Measurements from ENCODE around the gene PURA.
"Not testable (repeated sequence)": the region's sequence is repeated elsewhere in the genome, so short reads cannot be mapped to it uniquely, and the experiment has no call there.

Gene PURA

DNA sequence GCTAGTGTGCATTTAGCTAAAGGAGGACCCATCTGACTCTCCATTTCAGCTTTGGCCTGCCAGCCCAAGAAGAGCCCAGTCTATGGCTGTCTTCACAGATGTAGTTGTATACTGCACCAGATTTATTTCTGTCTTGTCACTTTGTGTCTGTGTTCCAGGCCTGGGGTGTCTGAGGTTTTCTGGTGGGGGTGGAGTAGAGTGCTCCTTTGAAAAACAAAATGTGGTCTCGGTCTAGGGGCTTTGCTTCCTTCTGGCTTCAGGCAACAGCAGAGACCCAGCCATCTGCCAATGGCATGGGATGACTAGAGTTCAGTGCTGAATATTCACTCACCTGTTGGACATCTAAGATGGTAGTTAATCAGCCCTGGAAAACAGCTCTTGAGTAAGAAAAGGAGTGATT, 22.7 kb downstream of the PURA start:
- DNase-seq, result no peak

DNA sequence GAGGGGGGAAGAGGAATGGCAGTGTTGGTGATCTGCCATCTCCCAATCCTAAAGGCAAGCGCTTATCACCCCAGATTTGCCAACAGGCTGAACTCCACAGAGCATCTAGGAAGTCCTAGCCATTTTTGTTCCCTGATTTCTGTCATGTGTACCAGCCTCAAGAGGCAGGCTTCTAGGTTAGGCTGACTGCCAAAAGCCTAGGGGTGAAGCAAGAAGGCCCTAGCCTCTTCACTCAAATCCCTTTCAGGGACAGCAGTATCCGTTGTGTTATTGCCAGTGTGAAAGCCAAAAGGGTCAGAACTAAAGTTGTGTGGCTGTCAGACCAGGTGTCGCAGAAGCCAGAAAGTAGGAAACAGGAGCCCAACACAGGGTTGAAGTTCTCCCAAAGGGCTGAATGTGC, 26.5 kb downstream of the PURA start:
- DNase-seq, result no peak

DNA sequence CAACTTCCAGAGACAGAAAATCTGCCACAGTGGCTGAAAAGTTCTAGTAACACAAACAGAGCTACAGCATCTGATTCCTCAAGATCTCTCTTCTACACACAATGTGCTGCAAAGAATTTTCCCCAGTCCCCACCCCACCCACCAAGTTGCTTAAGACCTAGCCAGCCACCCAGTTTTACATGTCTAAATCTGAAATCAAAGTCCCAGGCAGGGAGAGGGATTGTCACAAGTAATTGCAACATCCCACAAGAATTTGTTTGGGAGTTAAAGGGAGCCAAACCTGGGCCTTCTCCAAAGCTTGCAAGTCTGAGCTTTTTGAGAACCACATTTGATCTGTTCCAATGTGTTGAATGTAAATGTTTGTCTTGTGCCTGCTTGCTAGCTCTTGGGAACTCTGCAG, 27.3 kb downstream of the PURA start:
- no peak for DNase-seq

DNA sequence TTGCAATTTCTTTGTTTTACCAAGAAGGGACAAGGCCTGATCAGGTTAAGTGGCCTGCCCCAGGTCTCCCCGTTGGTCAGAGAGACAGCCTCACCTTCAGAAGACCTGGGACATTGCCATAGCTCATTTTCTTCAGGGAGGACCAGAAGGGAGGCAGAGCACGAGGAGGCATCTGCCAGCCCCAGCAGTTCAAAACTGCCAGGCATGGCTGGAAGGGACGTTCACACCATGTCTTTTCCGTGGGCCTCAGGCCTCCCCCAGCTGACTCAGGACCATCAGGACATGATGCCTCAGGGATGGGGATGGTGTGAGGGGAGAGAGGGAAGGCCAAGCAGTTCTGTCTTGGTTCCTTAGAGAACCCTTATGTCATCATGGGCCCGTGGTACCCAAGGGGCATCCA, 28.3 kb downstream of the PURA start:
- no peak for DNase-seq

DNA sequence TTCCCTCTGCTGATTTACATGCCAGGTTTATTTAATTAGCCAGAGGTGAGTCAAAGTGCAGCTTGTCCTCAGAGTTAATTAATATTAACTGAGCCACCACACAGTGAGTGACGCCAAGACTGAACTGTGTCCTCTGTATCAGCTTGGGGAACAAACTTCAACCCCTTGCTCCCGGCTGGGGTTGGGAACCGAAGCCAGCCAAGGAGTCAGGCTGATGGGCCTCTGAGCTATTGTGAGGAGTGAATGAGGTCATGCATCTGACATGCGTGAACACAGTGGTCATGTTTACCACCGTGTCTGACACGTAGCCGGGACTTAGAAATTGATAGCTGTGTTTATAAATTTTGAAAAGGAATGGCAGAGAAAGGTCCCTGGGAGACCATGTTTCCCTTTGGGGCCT, 28.9 kb downstream of the PURA start:
- no peak for DNase-seq

DNA sequence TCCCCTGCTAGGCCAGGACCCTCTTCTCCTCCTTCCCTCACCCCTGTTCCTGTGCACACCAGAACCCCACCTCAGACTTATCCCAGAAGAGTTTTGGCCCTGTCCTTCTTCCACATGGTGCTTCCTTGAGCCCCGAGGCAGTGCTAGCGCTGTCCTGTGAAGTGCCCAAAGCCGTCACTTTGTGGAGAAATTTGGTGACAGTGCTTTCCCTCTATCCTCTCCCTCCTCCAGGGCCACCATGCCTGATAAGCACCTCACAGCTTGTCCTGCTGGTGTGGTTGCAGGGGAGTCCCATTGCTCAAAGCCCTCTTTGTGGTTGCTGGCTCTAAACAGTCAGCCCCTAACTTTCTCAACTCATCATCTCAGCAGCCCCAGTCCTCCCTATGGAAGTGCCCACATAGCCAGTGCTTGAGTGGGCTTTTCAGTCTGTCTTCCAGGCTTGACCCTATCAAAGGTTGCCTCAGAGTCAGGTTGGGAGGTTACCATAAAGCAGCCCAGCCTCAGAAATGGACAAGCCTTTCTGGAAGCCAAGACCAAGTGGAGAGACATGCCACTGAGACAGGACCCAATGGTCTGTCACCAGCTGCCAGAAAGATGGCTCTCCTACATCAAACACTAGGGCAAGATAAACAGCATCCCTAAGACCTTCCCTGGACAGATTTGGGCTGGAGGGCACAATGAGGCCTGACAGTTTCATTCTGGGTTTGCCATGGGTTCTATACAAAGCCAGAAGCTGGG, 29.8 kb downstream of the PURA start:
- no peak for DNase-seq

DNA sequence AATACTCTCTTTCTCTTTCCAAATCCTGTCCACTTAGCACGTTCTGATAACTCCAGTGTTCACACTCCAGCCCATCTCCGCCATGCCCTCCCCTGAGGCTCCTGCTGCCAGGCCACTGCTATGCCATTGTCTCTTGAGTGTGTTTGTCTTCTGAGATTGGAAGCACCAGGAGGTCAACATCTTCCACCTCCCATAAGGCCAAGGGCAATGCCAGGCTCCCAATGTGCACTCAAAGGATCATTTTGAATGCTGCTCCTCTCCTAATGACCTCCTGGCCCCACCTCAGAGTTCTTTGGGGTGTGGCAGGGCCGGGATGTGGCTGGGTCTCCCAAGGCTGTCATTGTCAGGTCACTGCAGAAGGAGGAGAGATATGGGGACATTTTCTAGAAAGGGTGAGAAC, 31.3 kb downstream of the PURA start:
- DNase-seq, result no peak

DNA sequence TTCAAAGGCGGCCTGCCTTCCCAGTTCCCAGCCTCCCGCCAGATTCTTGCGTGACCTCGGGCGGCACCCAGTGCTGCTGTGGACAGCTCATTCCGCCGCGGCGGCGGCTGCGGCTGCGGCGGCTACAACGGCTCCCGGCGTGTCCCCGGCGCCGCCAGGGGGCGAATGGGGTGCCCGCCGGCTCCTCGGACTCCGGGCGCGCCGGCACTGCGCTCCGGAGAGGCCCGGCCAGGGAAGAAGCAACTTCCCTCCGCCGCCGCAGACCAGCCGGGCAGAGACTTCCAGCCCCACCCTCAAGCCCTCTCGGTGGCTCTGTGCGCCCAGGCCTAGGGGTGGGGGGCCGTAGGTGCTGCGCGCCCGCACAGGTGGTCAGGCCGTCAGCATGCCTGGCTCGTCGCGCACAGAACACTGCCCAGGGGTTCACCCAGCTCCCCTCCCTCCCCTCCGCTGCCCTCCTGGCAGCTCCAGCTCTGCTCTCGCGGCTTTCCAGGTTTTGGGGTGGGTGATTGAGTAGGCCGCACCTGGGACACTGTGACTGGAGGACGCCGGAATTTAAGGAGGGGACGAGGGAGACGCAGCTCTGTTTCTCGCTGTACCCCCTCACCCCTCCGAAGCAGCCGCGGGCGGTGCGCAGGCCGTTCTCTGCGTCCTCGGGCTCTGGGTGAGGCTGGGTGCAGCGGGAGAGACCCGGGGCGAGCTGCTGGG, 32.1 kb downstream of the PURA start:
- DNase-seq, result peak; percentile 49

DNA sequence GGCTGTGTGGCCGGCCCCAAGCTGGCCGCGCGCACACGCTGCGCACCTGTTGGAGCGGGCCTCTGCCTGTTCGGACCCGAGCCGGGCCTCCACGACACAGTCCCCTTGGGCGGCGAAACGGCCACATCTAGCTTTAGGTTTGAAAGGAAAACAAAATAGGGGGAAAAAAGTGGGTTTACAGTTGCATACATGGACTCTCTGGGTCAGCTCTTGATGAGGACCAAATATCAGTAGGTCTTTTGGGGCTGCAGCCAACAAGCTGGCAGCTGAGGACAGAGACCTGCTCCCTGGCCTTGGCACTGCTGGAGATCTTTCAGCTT, 32.6 kb downstream of the PURA start:
- DNase-seq, result no peak

DNA sequence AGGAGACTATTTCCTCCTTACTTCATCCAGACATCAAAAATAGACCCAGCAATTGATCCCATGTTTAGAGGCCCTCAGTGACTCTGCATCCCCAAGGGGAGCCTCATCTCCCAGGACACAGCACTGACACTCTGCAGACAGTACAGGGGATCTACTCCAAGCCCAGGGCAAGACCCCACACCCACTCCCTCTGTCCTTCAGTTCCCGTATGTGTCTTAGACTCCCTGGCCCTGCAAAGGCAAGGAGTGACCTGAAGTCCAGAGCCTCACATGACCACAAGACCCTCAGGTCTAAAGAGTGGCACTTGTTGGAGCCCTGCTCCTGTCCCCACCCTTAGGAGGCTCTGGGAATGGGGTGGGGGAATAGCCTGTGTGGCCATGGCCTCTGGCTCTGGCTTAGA, 33.6 kb downstream of the PURA start:
- no peak for DNase-seq

DNA sequence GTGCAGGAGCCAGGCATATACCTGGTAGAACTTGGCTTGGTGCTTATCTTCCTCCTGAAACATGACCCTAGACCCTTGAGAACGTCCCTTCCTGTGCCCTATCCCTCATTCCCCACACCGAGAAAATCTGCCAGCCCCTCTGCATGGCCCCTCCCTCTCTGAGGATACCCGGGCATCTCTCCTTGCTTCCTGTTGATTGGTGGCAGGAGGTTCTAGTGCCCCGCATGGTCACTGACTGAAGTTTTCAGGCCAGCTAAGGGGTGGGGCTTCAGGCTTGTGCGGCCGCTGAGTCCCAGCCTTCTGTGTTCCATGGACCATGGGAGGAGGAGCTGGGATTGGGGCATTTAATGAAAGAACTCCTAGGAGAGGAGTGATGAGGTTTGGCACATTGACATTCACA, 34.6 kb downstream of the PURA start:
- no peak for DNase-seq

DNA sequence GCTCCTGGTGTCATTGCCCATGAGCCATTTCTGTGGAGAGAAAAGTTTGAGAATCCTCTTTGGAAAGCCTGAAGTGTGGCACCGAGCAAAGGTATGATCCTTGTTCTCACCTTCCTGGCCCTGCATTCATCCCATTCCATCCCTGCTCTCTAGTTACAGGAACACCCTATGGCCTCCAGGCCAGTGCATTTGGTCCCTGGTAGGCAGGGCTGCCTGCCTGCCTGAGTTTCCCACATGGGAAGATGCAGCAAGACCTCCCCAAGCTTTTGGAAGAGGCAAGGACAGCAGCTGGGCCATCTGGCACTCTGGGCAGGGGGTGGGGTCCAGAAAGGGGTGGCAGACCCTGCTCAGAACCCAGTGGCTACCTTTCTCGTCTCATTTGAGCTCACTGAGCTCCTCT, 36.3 kb downstream of the PURA start:
- DNase-seq, result no peak

DNA sequence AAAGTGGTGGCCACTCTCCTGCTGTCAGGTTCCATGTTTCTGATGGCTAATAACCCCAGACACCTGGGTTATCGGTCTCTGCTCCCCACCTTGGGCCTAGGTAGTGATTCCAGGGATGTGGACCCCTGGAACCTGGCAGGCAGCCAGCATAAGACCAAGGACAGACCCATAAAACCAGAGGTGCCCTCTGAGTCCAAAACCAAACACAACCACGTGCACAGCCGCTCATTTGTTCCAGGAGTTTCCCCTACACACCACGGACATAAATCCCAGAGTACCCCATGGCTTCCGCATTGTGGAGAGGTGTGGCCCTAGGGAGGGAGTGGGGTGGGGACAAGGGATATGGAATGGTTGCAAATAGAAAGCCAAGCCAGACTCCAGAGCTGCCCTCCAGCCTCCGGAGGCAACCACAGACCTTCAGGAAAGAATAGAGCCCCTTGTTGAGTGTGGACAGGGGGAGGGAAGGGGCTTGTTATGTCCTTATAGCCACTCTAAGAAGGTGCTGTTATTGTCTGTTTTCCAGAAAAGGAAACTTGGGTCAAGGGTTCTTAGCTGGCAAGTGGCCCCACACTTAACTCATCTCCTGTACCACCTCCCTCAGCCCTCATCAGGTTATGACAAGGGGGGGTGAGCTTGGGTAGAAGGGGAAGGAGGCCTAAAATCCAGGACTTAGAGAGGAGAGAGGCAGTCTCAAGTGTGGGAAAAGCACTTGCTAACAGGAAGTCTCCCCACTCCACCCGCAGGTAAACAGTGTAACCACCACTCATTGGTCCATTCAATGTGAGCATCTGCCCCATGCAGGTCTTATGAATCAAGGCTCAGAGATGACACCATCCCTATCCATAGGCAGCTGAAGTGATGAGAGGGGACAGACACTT, 37.5 kb downstream of the PURA start:
- DNase-seq, result no peak

DNA sequence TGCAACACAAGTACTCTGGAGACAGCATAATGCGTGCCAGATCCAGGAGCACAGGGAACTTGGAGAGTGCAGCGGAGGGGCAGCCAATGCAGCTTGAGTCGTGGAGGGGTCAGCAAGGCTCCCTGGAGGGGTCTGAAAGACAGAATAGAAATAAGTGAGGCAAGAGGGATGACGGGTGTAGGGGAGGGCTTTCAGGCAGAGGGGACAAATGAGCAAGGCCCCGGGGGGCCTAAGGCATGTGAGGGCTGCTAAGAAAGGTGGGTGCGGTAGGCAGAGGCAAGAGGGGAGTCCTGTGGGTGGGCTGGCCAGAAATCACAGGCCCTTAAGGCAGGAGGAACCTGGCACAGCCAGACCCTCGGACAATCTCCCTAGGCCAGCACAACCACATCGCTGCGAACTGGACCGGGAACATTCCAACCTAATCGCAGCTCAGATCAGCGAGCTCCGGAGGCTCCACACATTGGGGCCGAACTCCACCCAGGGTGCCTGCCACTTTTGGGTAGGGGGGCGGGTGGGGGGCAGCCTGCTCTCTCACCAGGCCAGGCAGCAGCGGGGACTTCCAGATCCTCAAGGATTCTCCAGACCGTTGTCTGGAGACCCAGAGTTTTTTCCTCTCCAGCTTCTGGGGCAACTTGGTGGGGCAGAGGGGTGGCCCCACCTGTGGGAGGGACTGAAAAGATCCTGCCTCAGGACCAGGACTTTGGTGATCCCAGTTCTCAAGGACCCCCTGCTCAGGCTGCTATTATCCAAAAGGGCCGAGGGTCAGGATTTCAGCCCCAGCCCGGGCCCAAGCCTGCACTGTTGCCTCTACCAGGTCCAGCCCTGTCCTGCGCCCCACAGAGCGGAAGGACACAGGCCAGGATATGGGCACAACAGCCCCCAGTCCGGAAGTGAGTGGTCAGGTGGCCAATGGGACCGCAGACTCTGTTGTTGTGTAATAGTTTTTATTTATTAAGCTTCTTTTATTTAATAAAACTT, 38.4 kb downstream of the PURA start:
- no peak for DNase-seq

DNA sequence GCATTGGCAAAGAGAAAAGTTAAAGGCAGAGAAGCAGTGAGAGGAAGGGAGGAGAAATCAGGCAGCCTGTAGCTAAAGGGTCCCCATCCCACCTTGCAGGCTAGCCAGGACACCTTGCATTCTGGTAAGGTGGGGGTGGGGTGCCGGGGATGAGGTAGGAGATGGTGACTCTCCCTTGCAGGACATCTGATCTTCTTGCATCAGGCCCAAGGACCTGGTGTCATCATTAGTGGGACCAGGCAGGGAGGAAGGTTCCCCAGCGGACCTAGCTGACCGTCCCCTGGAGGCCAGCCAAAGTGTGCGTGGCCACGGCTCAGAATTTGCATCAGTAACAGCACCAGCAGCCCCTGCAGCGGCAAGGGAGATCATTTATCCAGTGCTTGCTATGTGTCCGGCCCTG, 39.3 kb downstream of the PURA start:
- no peak for DNase-seq

DNA sequence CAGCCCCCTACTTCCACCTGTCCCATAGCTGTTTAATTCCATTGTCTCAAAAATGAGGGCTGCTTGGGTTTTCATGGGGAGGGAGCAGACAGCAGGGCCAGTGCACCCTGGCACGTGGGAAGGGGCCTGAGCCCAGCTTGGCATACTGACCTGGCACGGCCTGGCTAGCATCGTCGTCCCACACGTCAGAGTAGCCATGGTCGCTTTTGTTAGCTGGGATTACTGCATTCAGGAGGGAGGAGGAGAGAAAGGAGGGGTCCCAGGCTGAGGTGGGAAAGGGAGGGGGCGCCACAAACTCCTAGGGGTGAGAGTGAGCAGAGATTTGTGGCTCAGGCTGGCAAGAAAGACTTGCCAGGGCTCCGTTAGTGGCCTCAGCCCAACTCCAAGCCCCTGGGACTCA, 40.0 kb downstream of the PURA start:
- no peak for DNase-seq

DNA sequence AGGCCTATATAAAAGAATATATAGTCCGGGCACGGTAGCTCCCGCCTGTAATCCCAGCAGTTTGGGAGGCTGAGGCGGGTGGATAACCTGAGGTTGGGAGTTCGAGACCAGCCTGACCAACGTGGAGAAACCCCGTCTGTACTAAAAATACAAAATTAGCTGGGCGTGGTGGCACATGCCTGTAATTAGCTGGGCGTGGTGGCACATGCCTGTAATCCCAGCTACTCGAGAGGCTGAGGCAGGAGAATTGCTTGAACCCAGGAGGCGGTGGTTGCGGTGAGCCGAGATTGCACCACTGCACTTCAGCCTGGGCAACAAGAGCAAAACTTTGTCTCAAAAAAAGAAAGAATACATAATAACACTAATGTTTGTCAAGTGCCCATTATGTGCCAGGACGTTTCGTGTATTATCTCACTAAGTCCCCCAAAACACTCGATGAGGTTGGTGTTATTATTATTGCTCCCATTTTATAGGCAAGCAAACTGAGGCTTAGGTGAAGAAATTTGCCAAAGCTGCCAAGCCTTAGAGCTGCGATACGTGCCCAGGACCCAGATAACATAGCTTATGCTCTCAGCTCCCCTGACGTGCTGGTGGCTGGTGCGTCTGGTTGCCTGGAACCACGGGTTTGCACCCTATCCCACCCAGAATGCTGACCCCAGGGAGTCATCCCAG, 40.9 kb downstream of the PURA start:
- not testable (repeated sequence) for DNase-seq

DNA sequence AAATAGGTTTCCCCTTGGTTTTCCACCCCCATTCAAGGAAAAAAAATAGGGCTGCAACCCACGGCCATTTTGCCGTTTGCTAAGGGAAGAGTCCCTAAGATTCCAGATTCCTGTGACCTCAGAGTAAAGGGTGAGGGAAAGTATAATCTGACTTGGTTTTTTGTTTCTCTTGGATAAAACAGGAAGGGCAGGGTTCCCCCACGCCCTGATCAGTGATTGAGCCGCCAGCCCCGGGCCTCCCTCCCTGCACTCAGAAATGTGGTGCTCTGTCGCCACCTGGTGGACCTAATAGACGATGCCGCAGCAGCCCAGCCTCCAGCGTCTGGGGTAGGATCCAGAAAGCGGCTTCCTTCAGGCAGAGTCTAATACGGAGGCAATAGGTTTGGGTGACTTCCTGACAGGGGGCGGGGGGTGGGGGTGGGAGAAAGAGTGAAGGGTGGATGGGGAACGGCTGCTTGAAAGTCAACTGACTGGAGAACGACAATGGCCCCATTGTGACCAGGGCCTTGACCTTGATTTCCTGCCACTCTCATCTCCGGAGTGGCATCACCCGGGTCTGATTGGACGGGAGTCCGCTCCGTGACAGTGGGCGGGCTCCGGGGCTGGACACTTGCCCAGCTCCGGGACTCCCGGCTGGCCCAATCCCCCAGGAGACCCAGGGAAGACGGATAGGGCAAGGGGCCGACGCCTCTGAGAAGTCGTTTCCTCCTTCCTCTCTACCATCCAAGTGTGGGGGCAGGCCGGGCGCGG, 43.3 kb downstream of the PURA start:
- DNase-seq, result peak; percentile 86

DNA sequence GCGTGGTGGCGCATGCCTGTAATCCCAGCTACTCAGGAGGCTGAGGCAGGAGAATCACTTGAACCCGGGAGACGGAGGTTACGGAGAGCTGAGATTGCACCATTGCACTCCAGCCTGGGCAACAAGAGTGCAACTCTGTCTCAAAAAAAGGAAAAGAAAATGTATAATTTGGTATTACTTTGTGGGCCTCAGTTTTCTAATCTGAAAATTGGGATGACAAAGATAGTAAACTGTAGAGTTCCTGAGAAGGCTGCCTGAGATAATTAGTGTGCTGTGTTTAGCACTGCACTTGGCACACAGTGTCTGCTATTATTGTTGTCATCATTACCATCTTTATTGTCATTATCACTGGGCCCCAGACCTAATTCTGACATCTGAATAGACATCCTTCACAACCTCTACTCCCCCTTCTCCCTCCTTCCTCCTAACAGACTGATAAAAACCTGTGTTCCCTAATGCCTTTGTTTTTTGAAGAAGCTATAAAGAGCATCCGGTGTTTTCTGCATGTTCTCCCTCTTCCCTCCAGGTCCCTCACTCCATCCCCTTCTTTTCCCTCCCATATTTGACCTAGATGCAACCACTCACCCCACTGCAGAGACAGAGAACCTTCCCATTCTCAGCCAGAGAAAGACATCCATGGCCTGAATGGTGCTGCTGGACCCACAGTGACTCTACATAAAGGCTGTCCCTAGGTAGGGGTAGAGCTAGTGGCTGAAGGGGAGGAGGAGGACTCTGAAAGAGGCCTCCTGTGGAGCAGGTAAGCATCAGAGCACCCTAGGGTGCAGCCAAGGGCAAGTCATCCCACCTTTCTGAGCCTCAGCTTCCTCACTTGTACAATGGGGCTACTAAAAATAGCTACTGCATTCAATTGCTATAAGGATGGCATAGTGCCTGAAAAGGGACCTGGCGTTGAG, 45.4 kb downstream of the PURA start:
- no peak for DNase-seq

DNA sequence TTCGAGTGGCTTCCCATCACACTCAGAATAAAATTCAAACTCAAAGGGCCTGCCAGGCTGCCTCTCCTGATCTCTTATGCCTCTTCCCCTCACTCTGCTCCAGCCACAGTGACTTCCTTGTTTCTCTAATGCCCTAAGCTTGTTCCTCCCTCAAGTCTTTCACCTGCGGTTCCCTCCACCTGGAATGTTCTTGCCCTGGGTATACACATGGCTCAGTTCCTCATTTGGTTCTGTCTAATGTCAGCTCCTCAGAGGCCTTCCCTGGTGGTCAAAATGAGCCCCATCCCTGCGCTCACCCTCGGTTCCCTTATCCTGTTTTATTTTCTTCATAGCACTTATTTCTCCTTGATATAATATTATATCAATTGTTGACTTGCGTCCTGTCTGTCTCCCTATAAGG, 48.4 kb downstream of the PURA start:
- no peak for DNase-seq
